ENCODE results near the gene UBE2O. TPM values are rescaled to one million over a fixed set of nuclear protein-coding genes. Genes with fewer than 3 reads are reported as not detected.
"Not testable (repeated sequence)": the region's sequence is repeated elsewhere in the genome, so short reads cannot be mapped to it uniquely, and the experiment has no call there.

Gene UBE2O
- total and polyA plus RNA-seq, 10 donors: 7.2 to 55.9 (median 30.4) TPM

DNA sequence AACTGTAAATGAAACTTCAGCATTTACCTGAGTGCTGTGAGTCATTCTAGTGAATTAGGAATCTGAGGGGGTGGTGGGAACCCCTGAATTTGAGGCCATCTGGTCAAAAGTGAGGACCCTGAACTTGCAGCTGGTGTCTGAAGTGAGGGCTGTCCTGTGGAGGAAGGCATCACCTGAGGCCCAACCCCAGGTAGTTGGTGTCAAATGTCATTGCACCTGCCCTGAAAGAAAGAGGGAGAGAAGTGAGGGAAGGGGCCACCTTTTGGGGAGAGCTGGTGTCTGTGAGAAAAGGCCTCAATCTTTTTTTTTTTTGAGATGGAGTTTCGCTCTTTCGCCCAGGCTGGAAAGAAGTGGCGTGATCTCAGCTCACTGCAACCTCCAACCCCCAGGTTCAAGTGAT, 86.7 kb downstream of the UBE2O start:
- WGBS, 5 donors: 91 to 100% (median 95%) methylated on average over 3 of the region's 3 CpGs; no CpG with 5 or more reads in 1 of the 5 donors
- intact Hi-C loops (cut with DNase I; ENCODE audit: low total_unique reads): no loop called here
- TF ChIP-seq POLR2AphosphoS5 (IDR thresholded peaks at IDR 0.05) (no peak), CTCF (IDR thresholded peaks at IDR 0.05 in 8 of 11, conservative IDR thresholded peaks at IDR 0.05 in 3 of 11) (no peak), POLR2A (IDR thresholded peaks at IDR 0.05) (no peak)
- Histone ChIP-seq H3K36me3 (no peaks in the 10 kb centered on the region), H3K4me3 (no peak overlapping the region), H3K27me3 (replicated peaks in 1 of 7) (peaks cover 0 to 26% (median 0%) of the 10 kb centered on the region in 7 donors), H3K4me1 (peaks cover 0 to 21% (median 10%) of the 10 kb centered on the region in 6 donors), H3K27ac (no peak overlapping the region), H3K9me3 (no peaks in the 10 kb centered on the region)
- no peak for DNase-seq

- H3K27me3 ChIP-seq (replicated peaks in 1 of 7): peaks cover 0 to 26% (median 0%) of the 10 kb centered on the region in 7 donors
- TF ChIP-seq POLR2A (IDR thresholded peaks at IDR 0.05) (no peak), CTCF (IDR thresholded peaks at IDR 0.05 in 8 of 11, conservative IDR thresholded peaks at IDR 0.05 in 3 of 11) (peak in 6 of 11 experiments; percentile 8 to 34 (median 19)), POLR2AphosphoS5 (IDR thresholded peaks at IDR 0.05) (no peak)
- H3K4me3 ChIP-seq: no peak overlapping the region
- intact Hi-C loops (cut with DNase I; ENCODE audit: low total_unique reads): no loop called here
- DNase-seq: no peak
- H3K4me1 ChIP-seq: peaks cover 0 to 22% (median 10%) of the 10 kb centered on the region in 6 donors
- WGBS, 5 donors: 55 to 72% (median 60%) methylated on average over 12 of the region's 12 CpGs
- no peaks in the 10 kb centered on the region for H3K9me3 ChIP-seq
- H3K27ac ChIP-seq: no peak overlapping the region
- no peaks in the 10 kb centered on the region for H3K36me3 ChIP-seq
Measured at GRCh38 chr17:76365256-76365903, 87.6 kb downstream of the UBE2O start.

GRCh38 chr17:76363107-76363842, 89.7 kb downstream of the UBE2O start:
- Histone ChIP-seq H3K4me1 (peaks cover 0 to 22% (median 10%) of the 10 kb centered on the region in 6 donors), H3K27ac (no peak overlapping the region), H3K9me3 (no peaks in the 10 kb centered on the region), H3K4me3 (no peak overlapping the region), H3K36me3 (no peaks in the 10 kb centered on the region), H3K27me3 (replicated peaks in 1 of 7) (peaks cover 0 to 26% (median 0%) of the 10 kb centered on the region in 7 donors)
- WGBS, 5 donors: 72 to 83% (median 76%) methylated on average over 11 of the region's 11 CpGs
- TF ChIP-seq POLR2A (IDR thresholded peaks at IDR 0.05) (no peak), CTCF (IDR thresholded peaks at IDR 0.05 in 8 of 11, conservative IDR thresholded peaks at IDR 0.05 in 3 of 11) (no peak)
- intact Hi-C loops (cut with DNase I; ENCODE audit: low total_unique reads): no loop called here
- no peak for DNase-seq

DNA sequence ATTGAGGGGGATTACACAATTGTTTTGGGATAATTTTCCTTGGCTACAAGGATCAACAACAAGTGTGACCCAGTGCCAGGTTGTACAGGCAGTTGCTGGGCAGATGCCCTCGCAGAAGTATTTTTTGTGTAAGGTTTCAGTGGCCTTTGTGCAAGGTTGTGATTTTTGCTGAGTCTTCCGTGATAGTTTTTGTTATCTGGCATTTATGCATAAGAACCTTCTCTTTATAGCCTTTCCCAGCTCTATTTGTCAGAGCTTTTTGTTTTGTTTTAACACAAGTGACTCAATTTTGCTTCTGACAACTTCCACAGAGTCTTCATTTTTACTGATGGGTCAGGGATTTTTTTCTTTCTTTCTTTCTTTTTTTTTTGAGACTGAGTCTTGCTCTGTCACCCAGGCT, 92.5 kb downstream of the UBE2O start:
- Histone ChIP-seq H3K9me3 (no peaks in the 10 kb centered on the region), H3K27me3 (replicated peaks in 1 of 7) (peaks cover 0 to 22% (median 0%) of the 10 kb centered on the region in 7 donors), H3K4me3 (no peak overlapping the region), H3K27ac (no peak overlapping the region), H3K4me1 (peaks cover 0 to 22% (median 10%) of the 10 kb centered on the region in 6 donors), H3K36me3 (no peaks in the 10 kb centered on the region)
- intact Hi-C loops (cut with DNase I; ENCODE audit: low total_unique reads): no loop called here
- 80 to 93% (median 87%) methylated on average over 2 of the region's 2 CpGs for WGBS, 5 donors
- no peak for DNase-seq
- TF ChIP-seq POLR2AphosphoS5 (IDR thresholded peaks at IDR 0.05) (no peak), CTCF (IDR thresholded peaks at IDR 0.05 in 8 of 11, conservative IDR thresholded peaks at IDR 0.05 in 3 of 11) (no peak), POLR2A (IDR thresholded peaks at IDR 0.05) (no peak)

DNA sequence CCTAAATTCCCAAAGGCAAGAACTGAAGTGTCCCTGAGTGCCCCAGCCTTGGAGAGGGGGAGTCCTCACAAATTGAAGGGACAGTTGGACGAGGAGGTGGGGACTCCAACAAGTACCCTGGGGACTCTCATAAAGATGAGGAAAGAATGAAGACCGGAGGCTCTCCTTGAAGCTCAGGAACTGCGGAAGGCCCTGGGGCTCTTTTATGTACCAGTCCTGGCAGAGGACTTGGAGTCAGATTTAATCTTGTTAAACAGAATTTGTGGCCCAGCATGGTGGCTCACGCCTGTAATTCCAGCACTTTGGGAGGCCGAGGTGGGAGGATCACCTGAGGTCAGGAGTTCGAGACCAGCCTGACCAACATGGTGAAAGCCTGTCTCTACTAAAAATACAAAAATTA, 93.2 kb downstream of the UBE2O start:
- intact Hi-C loops (cut with DNase I; ENCODE audit: low total_unique reads); H3K4me3 ChIP-seq; H3K27ac ChIP-seq; H3K9me3 ChIP-seq; DNase-seq; H3K36me3 ChIP-seq: not testable (repeated sequence)
- WGBS, 5 donors: 81 to 95% (median 87%) methylated on average over 6 of the region's 6 CpGs
- Histone ChIP-seq H3K4me1 (peaks cover 0 to 23% (median 12%) of the 10 kb centered on the region in 6 donors), H3K27me3 (replicated peaks in 1 of 7) (peaks cover 0 to 15% (median 0%) of the 10 kb centered on the region in 7 donors)

Data from spleen (tissue), 11 donors.